HG02759 (cell line): Measurements from ENCODE around the gene FOXJ3.

Experiments
- ATAC-seq: cut with Tn5 transposase; IDR thresholded peaks from one replicate; pipeline ENCODE4 v1.9.1; 2021; ENCODE audit warnings: mild to moderate bottlenecking, moderate library complexity; ENCODE audit not compliant: unreplicated experiment

Gene FOXJ3

DNA sequence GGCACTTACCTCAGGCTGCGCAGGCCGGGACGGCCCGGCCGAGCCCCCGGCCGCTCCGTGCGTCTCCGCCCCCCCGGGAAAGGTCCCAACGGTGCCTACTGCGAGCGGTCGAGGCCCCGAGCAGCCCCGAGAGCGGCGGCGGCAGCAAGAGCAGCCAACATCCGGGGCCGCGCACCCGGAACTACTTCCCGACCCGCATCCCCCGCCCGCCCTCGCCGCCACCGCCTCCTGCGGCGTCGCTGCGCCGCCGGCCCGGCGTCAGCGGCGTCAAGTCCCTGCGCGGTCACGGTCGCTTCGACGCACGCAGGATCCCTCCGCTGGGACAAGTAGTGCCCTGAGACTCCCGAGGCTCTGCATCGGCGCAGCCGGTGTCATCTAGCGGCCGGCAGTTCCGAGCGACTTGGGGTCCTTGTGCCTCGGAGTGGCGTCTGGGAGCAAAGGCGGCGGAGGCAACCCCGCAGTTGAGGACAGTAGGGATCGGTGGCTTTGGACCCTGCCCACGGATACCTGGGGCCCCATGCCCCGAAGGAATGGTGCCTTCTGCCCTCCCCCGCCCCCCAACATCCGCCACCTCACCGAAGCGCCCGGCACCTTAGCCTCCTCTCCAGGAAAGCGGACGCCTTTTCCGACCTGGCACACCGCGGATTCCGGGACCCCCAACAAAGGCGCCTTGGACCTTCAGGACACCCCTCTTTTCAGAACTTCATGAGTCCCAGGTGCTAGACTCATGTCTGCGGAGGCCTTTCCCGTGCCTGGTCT, at the start of gene FOXJ3:
TSS of gene FOXJ3 (minus strand) at position 186 of the 759 bp plus-strand sequence. CDS start 24,142 bp downstream, outside the sequence.
- ATAC-seq: peak; percentile 86

DNA sequence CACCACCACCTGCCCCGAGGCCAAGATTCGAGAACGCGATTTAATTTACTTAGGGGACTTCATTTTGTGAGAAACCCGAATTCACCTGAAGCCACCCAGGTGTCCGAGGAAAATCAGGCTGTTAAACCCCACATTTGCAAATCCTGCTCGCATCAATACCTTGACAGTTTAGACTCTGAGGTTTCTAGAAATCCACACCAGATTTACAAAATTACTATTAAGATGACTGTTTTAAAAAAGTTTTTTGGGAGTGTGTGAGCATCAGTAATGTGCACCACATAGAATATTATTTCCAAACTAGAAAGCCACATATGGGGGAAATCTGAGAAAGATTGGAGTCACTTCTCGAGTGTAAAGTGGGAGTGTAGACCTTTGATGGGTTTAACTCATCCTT, 46.2 kb upstream of the FOXJ3 start:
- ATAC-seq: no peak

DNA sequence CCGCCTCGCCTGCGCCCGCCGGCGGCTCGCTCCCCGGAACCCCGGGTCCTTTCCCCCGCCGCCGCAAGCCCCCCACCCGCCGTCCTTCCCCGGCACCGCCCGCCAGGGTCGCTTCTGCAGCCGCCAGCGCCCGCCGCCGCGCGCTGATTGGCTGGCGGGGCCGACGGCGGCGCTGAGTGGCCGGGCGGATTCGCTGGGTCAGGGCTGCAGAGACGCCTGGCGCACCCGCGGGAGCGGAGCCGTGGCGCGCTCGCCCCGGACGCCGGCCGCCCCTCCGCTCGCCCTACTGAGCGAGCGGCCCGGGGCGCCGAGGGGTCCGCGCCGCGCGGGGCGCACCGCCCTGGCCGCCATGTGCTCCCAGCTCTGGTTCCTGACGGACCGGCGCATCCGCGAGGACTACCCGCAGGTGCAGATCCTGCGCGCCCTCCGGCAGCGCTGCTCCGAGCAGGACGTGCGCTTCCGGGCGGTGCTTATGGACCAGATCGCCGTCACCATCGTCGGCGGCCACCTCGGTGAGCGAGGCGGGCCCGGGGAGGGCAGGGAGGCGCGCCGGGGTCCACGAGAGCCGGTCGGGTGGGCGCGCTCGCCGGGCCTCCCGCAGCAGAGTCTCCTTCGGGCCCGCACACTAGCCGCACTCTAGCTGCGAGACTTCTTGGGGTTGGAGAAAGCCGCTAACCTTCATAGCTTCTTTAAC, 45.7 kb upstream of the FOXJ3 start, which contains the start of gene RIMKLA:
TSS of gene RIMKLA (plus strand) at position 207 of the 694 bp plus-strand sequence. CDS start at position 350, 143 bp downstream.
- ATAC-seq: peak; percentile 96

DNA sequence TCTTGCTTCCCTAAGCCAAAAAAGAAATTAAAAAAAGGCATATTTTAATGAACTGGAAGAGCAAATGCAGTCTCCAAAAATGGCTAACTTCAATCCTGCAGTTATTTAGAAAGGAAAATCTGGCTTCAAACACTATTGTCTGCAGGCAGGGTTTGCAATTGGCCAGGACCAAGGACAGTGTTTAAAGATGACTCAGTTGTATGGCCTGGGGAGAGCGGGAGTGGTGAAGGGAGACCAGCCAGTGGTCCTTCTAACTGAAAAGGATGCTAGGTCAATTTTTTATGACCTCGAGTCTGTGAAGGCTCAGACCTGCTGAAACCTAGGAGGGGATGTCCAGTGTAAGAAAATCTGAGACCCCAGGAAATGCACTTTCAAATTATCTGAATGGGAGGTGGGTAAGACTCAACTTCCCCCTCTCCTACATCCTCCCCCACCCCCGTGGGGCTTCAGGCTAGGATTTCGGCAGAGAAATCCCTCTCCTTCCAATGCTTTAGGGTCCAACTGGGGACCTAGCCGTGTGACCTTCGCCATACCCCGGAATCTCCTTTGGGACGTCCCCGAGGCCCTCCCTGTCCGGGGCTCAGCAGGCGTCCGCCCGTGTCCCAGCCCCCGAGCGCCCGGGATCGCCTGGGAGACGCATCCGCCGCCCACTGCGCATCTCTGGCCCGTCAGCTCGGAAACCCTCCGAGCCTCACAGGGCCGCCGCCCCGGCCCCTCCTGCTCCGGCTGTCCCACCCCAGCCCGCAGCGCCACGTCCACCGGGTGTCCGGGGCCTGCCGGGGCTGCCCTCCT, 45.0 kb upstream of the FOXJ3 start:
- peak; percentile 53 for ATAC-seq

DNA sequence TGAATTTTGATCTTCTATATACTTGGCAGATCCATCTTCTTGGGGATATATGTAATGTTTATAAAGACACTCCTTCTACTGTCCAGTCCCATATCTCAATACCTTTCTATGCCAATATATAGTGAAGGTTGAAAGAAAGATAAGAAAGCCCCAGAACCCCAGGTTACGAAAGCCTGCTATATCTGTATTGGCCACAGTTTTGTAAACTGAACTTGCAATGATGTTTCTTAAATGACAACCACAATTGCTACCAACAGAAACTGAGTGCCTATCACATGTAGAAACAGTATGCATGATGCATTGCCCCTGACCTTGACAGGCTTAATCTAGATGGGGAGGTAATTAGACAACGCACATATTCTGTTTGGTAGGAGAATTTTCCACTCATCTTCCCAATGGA, 37.8 kb upstream of the FOXJ3 start:
- ATAC-seq: no peak

DNA sequence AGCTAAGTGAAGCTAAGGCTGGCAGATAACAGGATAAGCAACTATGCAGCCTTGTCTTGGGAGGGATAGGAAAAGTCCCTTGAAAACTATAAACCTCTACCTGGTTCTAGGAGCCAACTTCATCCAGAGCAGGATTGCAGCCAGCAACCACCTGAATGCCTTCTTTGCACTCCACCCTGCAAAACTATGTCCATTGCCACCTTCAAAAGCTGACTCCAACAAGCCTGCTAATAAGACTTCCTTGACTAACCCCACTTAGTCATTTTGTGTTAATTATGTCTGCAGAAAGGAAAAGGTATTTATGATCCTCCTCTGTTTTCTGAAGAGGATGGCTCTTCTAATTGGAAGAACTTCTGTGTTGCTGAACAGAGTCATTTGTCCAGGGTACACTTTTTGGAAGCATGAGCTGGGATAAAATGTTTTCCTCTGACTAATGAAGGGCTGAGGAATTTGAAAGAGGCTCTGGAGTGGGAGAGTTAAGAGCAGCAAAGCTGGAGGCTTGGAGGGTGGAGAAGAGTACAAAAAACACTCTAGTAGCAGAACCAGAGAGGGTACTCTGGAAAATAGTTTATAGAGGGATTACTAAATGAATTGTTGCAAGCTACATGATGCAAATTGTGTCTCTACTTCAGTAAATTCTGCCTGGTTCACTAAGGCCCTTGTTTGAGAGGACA, 36.0 kb upstream of the FOXJ3 start:
- no peak for ATAC-seq

DNA sequence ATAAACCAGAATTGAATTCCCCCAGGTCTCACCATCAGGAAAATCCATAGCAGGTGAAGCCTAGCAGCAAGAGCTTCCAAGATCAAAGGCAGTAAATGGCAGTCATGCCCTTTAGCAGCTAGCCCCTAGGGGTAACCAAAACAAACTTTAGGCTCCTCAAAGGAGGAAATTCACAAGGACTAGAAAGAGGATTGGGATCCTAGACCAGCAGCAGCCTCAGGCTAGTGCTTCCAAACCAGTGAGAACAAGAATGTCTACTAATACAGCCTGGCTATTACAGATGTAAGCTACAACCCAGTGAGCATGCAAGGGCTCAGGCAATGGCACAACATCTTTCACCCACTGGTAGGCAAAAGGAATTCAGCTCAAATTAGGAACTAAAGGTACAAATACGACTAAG, 34.4 kb upstream of the FOXJ3 start:
- no peak for ATAC-seq

DNA sequence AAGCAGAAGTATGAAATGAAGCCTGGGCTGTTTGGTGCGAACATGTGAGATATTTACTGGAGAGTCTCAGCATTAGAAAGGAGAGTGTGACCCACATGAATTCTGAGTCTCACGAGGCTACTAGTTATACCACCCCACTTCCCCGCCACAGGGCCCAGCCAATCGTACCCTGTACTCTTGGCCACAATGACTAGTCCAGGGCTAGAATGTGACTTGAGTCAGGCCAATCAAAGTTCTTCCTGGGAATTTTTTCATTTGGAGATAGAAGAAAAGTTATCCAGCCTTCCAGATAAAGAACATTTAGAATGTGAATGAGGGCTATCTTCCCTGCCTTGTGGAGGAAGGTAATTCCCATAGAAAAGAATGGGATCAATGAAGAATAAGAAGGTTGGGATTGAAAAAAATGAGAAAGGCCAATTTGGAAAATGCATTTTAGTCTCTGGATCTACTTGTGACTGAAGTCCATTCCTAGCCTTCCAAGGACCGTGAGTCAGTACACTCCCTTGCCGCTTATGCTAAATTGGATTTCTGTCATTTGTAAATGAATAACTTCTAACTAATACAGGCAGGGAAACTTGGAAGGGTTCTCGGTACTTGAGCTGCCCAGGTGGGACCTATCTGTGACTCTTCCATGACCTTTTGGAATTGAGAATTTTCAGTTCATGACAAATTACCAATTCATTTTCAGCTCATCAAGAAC, 33.2 kb upstream of the FOXJ3 start:
- no peak for ATAC-seq

DNA sequence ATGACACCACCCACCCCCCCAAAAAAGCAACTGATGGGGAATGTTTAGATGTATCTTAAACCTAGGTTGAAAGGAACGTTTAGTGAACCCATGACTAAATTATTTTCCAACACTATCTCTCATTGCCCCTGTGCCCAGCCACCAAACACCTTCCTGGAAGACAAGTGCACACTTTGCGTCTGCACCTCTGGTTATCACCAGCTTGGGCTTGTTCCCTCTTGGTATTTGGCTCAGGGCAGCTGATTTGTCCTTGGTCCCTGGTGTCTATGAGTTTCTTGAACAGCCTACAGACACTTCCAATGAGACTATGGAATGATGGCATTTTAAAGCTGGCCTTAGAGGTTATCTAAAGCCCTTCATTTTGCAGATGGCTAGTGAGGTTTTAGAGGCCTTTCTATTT, 30.1 kb upstream of the FOXJ3 start:
- ATAC-seq: no peak

DNA sequence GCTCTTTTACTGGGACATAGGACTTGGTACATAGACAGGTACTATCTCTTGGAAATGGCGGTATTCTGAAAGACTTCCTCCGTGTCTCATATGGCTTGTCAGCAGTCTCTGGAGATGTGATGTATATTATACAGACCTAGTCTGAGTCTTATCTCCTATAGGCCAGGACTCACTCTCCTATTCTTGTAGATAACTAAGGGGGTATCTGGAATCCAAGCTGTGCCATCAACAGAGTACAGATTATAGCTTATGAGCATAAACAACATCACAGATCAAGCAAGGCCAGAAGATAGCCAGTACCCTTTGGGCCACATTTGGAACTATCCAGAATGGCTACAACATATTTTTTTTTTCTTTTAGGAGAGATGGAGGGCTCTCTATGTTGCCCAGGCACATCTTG, 29.5 kb upstream of the FOXJ3 start:
- no peak for ATAC-seq

DNA sequence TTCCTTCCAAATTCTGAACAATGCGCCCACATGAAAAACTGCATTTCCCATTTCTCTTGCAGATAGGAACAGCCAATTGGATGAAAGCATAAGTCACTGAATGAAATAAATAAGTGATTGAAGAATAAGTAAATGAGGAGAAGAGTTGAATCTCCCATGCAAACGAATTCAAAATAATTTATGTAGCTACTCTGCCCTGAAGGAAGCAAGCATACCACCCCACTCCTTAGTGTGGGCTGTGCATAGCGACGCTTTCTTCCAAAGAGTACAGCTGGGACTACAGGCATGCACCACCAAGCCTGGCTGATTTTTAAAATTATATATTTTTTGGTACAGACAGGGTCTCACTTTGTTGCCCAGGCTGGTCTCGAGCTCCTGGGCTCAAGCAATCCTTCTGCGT, 29.1 kb upstream of the FOXJ3 start:
- ATAC-seq: no peak

DNA sequence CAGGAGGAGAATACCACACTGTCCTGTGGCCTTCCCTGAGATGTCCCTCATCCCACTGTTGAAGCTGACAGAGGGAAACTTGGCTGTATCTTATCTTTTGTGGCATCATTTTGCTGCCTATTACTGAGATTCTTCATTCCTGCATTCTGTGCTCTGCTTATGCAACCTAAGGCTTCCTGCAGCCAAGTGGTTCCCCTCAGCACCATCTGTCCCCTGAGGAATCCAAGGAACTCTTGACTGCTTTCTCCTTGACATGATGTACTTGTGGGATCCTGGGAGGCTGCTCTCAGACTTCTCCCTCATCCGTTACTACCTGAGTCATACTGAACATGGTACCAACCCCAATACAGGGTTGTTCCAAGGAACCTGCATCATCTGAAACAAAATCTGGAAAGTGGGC, 24.4 kb upstream of the FOXJ3 start:
- ATAC-seq: no peak

DNA sequence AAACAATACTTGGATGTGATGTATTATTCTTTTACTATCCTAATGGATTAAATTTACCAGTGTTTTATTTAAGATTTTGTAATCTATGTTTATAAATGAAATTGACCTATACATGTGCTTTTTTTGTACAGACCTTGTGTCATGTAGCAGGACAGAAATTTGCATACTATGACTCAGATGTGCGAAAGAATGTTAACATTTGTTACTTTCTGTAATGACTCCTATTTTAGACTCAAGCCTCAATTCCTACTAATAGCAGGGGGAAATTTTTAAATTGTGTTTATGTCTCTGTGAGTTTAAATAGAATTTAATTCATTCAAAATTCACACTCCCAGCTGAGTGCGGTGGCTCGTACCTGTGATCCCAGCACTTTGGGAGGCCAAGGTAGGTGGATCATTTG, 23.8 kb upstream of the FOXJ3 start:
- no peak for ATAC-seq

DNA sequence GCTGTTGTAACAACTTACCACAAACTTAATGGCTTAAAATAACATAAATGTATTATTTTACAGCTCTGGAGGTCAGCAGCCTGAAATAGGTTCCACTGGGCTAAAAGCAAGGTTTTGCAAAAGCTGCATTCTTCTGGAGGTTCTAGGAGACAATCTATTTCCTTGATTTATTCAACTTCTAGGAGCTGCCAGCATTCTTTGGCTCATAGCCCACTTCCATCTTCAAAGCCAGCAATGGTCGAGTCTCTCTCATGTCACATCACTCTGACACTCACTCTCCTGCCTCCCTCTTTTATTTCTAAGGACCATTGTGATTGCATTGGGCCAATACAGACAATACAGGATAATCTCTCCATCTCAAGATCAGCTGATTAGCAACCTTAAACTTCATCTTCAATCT, 15.1 kb upstream of the FOXJ3 start:
- ATAC-seq: no peak

DNA sequence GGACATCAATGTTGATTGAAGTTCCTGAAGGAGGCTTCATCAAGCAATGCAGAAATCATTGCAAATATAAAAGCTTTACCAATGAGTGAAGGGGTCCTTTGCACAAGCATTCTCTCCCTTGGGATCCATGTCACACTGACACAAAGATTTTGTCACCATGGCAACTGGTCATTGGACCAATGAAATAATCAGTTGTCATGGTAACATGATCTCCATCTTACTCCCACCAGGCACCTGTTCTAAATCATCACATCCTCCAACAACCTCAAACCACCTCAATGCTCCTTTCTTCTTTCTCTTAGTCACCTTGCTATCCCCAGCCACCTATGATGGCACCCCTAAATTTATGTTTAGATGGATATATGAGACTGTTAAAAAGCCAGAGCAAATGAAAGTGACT, 13.5 kb upstream of the FOXJ3 start:
- ATAC-seq: no peak

DNA sequence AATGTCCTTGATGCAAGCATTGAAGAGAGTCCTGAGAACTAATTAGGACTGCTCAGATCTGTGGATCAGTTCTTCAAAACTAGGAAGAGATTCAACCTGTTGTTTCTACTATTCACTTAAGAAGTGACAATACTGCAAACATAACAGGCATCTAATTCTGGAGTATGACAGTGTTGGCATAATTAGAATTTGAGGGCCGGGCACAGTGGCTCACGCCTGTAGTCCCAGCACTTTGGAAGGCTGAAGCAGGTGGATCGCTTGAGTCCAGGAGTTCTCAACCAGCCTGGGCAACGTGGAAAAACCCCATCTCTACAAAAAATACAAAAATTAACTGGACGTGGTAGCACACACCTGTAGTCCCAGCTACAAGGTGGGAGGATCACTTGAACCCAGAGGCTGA, 8.0 kb upstream of the FOXJ3 start:
- no peak for ATAC-seq

DNA sequence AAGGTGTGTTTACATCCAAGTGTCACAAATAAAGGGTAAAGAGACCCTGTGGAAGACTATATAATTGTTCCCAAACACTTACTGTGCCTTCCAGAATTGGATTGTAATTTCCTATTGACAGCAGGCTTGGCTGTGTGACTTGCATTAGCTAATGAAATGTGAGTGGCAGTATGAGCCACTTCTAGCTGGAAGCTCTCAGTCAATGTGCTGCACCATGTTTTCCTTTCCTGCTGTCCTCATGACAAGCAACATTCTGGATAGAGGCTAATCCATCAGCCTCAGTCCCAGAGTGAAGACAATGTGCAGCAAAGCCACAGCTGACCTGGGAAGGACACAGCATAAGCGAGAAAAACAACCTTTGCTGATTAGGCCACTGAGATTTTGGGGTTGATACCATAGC, 5.9 kb upstream of the FOXJ3 start:
- no peak for ATAC-seq

DNA sequence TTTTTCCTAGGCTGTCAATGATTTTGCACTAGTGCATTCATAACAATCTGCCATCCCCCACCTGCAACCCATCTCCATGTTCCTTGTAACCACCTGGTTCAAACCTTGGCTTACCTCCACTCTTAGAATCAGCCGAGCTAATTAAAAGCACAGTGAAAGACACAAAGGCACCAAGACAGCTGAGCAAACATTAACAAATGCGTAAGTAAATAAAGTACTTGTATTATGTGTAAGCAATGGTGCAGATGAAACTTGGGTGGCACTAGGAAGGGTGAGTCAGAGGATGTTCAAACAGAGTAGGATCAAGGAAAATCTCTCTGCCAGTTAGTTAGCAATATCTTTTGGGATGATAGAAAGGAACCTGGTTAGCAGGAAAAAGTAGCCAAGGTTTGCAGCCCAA, 5.1 kb upstream of the FOXJ3 start:
- no peak for ATAC-seq

DNA sequence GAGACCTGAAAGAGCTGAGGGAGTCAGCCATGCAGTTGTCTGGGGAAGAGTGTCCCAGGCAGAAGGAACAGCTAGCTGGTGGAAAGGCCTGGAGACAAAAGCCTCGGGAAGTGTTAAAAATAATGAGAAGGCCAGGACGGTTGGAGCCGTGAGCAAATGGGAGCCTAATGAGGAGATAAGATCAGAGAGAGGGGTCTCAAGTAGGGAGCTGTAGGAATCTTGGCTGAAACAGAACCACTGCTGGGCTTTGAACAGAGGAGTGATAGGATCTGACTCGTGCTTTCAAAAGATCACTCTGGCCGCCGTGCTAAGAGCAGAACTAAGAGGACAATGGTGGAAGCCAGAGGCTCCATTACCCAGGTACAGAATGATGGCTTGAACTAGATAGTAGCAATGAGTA, 1.9 kb upstream of the FOXJ3 start:
- no peak for ATAC-seq

DNA sequence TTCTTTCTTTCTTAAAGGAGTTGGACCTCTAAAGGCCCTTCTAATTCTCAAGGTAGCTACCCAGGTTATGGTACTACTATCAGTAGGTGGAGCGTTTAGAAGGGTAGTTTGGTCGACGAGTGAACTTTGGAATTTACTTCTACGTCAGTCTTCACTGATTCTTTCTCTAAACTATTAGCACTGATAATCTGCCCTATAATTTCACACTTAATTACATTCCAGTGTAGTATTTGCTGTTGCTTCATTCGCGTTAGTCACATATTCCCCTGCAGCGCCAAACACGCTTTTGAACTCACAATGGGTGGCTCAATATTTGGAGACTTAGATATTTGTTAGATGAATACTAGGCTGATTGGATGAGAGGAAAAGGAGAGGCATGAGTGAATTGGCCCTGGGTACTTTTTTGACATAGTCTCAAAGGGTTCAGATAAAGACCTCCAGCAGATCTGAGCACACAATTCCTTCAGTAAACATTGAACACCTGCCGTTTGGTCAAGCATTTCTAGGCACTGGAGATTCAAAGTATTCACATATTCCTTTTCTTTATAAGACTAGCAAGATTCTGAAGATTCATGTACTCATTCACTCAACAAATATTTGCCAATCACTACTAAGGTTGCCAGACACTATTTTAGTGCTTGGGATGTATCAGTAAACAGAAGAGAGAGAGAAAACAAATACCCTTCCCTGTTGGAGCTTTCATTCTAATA, 929 bp upstream of the FOXJ3 start:
- no peak for ATAC-seq
